Ovary (tissue), 9 donors: ENCODE data around the gene SFMBT2. TPM values are rescaled to one million over a fixed set of nuclear protein-coding genes. Genes with fewer than 3 reads are reported as not detected.

Experiments
- DNase-seq, 5 donors: peaks; one replicate each; pipeline ENCODE4 v3.0.0-alpha.2; 2019 to 2020
- H3K27ac ChIP-seq, 2 donors: fragments of 200-600 bp; one replicate each; pipeline versions ENCODE4 v1.5.1 to v1.8.0; 2019 to 2022
- H3K27me3 ChIP-seq: fragments of 200-600 bp; one replicate; pipeline ENCODE4 v1.8.0; 2022
- H3K36me3 ChIP-seq: fragments of 200-600 bp; sonication (generic); one replicate; pipeline ENCODE4 v1.5.1; 2019
- H3K4me1 ChIP-seq: one replicate; pipeline ENCODE4 v1.8.1; 2013; ENCODE audit warnings: mild to moderate bottlenecking, moderate library complexity; ENCODE audit not compliant: insufficient read depth
- H3K4me3 ChIP-seq: fragments of 200-600 bp; sonication (generic); one replicate; pipeline ENCODE4 v1.5.1; 2017
- H3K9me3 ChIP-seq, 2 donors: fragments of 200-600 bp in 1 of 2; sonication (generic) in 1 of 2; one replicate each; pipeline versions ENCODE4 v1.5.1 to v1.8.1; 2013 to 2019; ENCODE audit warnings: mild to moderate bottlenecking in 1 of 2, moderate library complexity in 1 of 2
- EP300 ChIP-seq: sonication (generic); formaldehyde crosslinking; IDR thresholded peaks from one replicate; pipeline ENCODE4 v1.6.1; 2017; ENCODE audit warnings: antibody characterized with exemption
- POLR2A ChIP-seq: fragments of 450-650 bp; IDR thresholded peaks from one replicate; pipeline ENCODE4 v1.6.1; 2017; ENCODE audit warnings: antibody characterized with exemption, mild to moderate bottlenecking, moderate library complexity
- WGBS, 3 donors: extraction: QIAGEN DNeasy Blood & Tissue Kit in 1 of 3; methylation state at CpG; one replicate each; pipeline versions ENCODE4 v1.1.5 to v1.1.7; 2013 to 2017; 5-methylcytosine and 5-hydroxymethylcytosine counted together
- intact Hi-C, 4 donors: fragments of 100-400 bp; cut with DNase I; formaldehyde crosslinking; loops; one replicate each; pipeline versions ENCODE4 v1.11.0 to v1.15.1; 2022 to 2023
- polyA plus RNA-seq, 2 donors: library from polyadenylated mRNA; stranded (reverse); fragments of 200-250 nt in 1 of 2; fragments of 350-450 nt in 1 of 2; fragmentation: Illumina TruSeq in 1 of 2; extraction: RNeasy Lipid Tissue Mini Kit (QIAGEN cat#74804) in 1 of 2; gene quantifications; one replicate each; pipeline ENCODE4 v1.2.3, GENCODE V29; 2013 to 2014
- total RNA-seq, 7 donors: library from RNA; depleted of rRNA in 2 of 7; stranded (reverse); fragments of >200 nt in 2 of 7; fragmentation: NEBNext Ultra II Directional in 3 of 7; extraction: Animal tissue kit (Norgen Biotek cat#: 25700) in 3 of 7; gene quantifications; one replicate each; pipeline versions ENCODE4 v1.1.0 to v1.2.4, GENCODE V29; 2016 to 2023
- TF ChIP-seq, protein P1 (sequence below), 3 donors: fragments of 450-650 bp in 2 of 3; fragments of 200-600 bp in 1 of 3; IDR thresholded peaks; one replicate each; pipeline versions ENCODE4 v1.5.1 to v1.8.0; 2016 to 2022; ENCODE audit warnings: antibody characterized with exemption in 3 of 3, mild to moderate bottlenecking in 1 of 3
- donor health status: DM: no; HTN: no; CAD: no; lungs with moderate emphysema.
- donor health status: DM: no; HTN: no; CAD: no.
- donor health status: Bipolar disorder and iron deficiency.
- donor health status: DM: yes; HTN: yes; CAD: no.
- donor health status: DM: no; HTN: no; CAD: no.
- donor health status: DM: yes; HTN: yes; CAD: no.

The SFMBT2 gene
- total and polyA plus RNA-seq, 9 donors: 5.0 to 28.1 (median 17.8) TPM

DNA sequence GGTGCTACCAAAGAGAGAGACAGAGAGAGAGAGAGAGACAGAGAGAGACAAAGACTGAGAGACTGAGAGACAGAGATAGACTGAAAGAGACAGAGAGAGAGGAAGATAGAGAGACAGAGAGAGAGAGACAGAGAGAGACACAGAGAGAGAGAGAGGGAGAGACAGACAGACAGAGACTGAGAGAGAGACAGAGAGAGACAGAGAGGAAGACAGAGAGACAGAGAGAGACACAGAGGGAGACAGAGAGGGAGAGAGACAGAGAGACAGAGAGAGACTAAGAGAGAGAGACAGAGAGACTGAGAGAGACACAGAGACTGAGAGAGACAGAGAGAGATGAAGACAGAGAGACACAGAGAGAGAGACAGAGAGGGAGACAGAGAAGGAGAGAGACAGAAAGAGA, 91.2 kb downstream of the SFMBT2 start:
- no peak for TF ChIP-seq EP300
- no peak for TF ChIP-seq POLR2A

DNA sequence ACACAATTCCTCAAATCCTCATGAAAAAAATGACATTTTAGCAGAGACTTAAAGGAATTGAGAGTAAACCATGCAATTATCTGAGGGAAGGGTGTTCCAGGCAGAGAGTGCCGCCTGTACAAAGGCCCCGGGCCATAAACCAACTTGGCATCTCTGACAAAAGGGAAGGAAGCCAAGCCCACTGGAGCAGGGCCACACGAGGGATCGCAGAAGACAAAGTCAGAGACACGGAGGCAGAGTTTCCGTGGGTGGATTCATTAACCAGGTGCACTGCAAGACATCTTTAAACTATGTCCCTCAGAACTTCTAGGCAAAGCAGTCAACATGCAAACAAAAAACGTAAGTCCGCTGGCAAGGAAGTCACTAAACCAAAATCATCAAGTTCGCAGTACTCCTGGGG, 92.0 kb downstream of the SFMBT2 start:
- no peak overlapping the region for H3K4me3 ChIP-seq
- no peaks in the 10 kb centered on the region for H3K36me3 ChIP-seq
- H3K9me3 ChIP-seq: no peaks in the 10 kb centered on the region
- WGBS, 3 donors: 36 to 44% (median 40%) methylated on average over 9 of the region's 9 CpGs
- H3K27ac ChIP-seq: no peak overlapping the region
- H3K27me3 ChIP-seq: no peaks in the 10 kb centered on the region
- H3K4me1 ChIP-seq: peaks cover 5% of the 10 kb centered on the region
- intact Hi-C loops: no loop called here
- no peak for DNase-seq
- TF ChIP-seq POLR2A (no peak), EP300 (no peak)
- TF ChIP-seq, protein P1, sequence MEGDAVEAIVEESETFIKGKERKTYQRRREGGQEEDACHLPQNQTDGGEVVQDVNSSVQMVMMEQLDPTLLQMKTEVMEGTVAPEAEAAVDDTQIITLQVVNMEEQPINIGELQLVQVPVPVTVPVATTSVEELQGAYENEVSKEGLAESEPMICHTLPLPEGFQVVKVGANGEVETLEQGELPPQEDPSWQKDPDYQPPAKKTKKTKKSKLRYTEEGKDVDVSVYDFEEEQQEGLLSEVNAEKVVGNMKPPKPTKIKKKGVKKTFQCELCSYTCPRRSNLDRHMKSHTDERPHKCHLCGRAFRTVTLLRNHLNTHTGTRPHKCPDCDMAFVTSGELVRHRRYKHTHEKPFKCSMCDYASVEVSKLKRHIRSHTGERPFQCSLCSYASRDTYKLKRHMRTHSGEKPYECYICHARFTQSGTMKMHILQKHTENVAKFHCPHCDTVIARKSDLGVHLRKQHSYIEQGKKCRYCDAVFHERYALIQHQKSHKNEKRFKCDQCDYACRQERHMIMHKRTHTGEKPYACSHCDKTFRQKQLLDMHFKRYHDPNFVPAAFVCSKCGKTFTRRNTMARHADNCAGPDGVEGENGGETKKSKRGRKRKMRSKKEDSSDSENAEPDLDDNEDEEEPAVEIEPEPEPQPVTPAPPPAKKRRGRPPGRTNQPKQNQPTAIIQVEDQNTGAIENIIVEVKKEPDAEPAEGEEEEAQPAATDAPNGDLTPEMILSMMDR (IDR thresholded peaks at IDR 0.05): no peak

More for the DNA sequence above, 91.2 kb downstream of the SFMBT2 start:
- Histone ChIP-seq H3K36me3 (no peaks in the 10 kb centered on the region), H3K27me3 (no peaks in the 10 kb centered on the region), H3K27ac (no peak overlapping the region), H3K4me1 (peaks cover 5% of the 10 kb centered on the region), H3K9me3 (no peaks in the 10 kb centered on the region), H3K4me3 (no peak overlapping the region)
- intact Hi-C loops: no loop called here
- no peak for DNase-seq

DNA sequence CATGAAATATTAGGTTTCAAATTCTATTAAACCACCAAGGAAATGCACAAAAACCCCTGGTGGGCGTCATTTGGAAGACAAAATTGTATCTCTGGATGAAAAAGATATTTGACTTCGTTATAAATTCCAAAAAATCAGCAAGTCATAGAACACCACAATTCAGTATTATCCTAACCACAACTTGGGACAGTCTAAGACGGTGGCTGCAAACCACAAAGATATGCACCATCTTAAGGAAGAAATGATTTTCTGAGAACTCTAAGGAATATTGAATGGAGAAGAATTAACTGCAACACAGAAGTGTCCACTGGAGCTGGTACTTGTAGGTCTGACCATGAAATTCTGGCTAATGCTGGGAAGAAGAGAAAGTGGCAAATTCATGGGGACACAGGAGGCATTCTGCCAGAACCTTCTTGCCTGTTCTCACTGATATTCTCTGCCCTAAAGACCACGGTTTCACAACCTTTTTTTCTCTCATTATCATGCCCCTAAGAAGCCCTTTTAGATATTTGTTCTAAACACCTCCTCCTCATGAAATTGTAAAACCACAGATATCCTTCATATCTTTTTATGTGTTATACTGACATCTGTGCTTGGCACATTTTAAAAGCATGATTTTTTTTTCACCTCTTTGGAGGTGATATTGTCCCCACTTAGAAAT, 92.9 kb downstream of the SFMBT2 start:
- intact Hi-C loops: no loop called here
- H3K4me1 ChIP-seq: peaks cover 5% of the 10 kb centered on the region
- H3K36me3 ChIP-seq: no peaks in the 10 kb centered on the region
- H3K27ac ChIP-seq: no peak overlapping the region
- TF ChIP-seq POLR2A (no peak), EP300 (no peak)
- TF ChIP-seq, protein P1 (IDR thresholded peaks at IDR 0.05): no peak
- no peak for DNase-seq
- H3K27me3 ChIP-seq: no peaks in the 10 kb centered on the region
- WGBS, 3 donors: 82 to 84% (median 83%) methylated on average over 4 of the region's 4 CpGs
- no peak overlapping the region for H3K4me3 ChIP-seq
- no peaks in the 10 kb centered on the region for H3K9me3 ChIP-seq

DNA sequence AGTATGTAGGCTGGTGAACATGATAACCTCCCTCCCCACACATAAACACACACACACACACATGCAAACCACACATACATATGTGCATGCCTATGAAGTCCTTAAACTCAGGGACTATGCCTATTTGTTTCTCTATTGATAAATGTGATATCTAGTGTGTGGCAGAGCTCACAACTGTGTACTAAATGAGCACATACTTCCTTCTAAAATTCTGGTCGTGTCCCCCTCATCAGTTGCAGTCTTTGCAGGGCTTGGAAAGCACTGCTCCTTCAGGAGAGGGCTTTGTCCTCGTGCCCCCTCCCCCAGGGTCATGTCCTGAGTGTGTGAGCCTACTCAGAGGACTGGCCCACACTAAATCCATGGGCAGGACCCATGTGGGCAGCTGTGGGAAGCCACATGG, 94.0 kb downstream of the SFMBT2 start:
- intact Hi-C loops: no loop called here
- Histone ChIP-seq H3K27me3 (no peaks in the 10 kb centered on the region), H3K36me3 (no peaks in the 10 kb centered on the region), H3K4me1 (peaks cover 5% of the 10 kb centered on the region), H3K9me3 (no peaks in the 10 kb centered on the region), H3K27ac (no peak overlapping the region), H3K4me3 (no peak overlapping the region)
- DNase-seq: no peak
- TF ChIP-seq EP300 (no peak), POLR2A (no peak)
- TF ChIP-seq, protein P1 (IDR thresholded peaks at IDR 0.05): no peak
- 86 to 92% (median 86%) methylated on average over 2 of the region's 2 CpGs for WGBS, 3 donors

DNA sequence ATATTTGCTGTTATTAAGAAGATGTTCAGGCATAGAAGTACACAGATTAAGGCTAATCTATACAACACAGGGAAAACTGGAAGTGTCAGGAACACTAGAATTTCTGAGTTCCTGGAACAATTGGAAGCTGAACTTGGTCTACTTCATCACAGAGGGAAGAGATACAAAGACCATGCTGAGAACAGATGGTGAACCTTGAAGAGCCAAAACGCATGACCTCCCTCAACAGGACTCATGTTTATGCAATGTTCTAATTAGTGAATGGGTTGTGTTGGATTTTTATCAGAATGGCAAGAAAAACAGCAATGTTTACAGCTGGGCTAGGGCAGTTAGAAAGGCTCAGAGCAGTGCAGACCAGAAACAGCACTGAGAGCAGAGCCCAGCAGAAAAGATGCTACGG, 94.9 kb downstream of the SFMBT2 start:
- Histone ChIP-seq H3K4me1 (peaks cover 5% of the 10 kb centered on the region), H3K36me3 (no peaks in the 10 kb centered on the region), H3K9me3 (no peaks in the 10 kb centered on the region), H3K27ac (no peak overlapping the region), H3K27me3 (no peaks in the 10 kb centered on the region), H3K4me3 (no peak overlapping the region)
- WGBS, 3 donors: 40 to 58% (median 48%) methylated on average over 2 of the region's 2 CpGs
- intact Hi-C loops: no loop called here
- TF ChIP-seq POLR2A (no peak), EP300 (no peak)
- TF ChIP-seq, protein P1 (IDR thresholded peaks at IDR 0.05): no peak
- DNase-seq: no peak
